ENCODE data around the gene GGNBP2.
"Not testable (repeated sequence)": the region's sequence is repeated elsewhere in the genome, so short reads cannot be mapped to it uniquely, and the experiment has no call there.

GGNBP2 gene, protein sequence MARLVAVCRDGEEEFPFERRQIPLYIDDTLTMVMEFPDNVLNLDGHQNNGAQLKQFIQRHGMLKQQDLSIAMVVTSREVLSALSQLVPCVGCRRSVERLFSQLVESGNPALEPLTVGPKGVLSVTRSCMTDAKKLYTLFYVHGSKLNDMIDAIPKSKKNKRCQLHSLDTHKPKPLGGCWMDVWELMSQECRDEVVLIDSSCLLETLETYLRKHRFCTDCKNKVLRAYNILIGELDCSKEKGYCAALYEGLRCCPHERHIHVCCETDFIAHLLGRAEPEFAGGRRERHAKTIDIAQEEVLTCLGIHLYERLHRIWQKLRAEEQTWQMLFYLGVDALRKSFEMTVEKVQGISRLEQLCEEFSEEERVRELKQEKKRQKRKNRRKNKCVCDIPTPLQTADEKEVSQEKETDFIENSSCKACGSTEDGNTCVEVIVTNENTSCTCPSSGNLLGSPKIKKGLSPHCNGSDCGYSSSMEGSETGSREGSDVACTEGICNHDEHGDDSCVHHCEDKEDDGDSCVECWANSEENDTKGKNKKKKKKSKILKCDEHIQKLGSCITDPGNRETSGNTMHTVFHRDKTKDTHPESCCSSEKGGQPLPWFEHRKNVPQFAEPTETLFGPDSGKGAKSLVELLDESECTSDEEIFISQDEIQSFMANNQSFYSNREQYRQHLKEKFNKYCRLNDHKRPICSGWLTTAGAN

DNA sequence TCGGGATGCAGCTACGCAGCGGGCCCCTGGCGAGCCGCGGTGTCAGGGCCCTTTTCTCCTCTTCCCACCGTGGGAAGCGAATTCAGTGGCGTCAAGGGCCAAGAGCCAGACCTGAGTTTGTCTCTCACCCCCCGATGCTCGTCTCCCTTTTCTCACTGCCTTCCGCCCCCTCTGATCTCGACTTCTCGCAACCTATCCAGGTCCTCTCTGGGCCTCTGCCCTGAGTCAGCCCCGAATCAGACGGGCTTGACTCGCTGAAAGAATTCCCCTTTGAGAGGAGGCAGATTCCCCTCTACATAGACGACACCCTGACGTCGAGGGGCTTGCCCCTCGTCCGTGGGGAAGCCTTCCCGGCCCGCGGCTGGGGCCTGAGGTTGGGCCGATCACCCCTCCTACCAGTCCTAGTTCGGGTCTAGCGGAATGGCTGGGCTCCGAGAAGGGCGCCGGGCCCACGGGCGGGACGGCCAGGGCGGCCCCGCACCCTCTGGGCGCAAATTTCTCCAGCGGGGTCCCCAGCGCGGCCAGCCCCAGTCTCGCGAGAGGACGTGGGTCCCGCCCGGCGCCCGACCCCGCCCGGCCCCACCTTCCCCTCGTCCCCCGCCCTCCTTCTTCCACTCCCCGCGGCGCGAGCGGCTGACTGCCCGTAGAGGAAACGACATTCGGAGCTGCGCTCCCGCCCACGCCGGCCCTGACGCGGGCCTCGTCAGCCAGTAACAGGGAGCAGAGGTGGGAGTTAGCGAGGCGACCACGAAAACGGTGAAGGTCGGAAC is at the start of gene GGNBP2:
Gene GGNBP2, plus strand, starts transcription at position 613 of the 770 bp plus-strand sequence. CDS start 806 bp downstream, outside the sequence.
- peak within 1 kb of the TSS; percentile 85 for H3K4me3 ChIP-seq (ENCODE audit: low read depth, low read length)

DNA sequence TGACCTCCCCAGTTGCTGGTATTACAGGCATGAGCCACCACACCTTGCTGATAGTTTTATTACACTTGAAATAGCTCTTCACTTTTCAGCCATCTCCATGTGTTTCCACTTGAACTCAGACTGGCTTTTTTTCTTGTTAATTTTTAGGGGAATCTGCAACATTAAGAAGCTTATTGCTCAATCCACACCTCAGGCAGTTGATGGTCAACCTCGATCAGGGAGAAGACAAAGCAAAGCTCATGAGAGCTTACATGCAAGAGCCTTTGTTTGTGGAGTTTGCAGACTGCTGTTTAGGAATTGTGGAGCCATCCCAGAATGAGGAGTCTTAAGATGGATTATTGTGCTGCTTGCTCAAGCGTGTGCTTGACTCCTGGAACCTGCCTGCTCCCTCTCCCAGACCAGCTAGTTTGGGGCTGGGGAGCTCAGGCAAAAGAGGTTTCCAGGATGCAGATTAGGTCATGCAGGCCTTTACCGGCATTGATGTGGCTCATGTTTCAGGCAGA is 49.6 kb upstream of the GGNBP2 start:
- H3K4me3 ChIP-seq (ENCODE audit: low read depth, low read length), result no peak overlapping the region

DNA sequence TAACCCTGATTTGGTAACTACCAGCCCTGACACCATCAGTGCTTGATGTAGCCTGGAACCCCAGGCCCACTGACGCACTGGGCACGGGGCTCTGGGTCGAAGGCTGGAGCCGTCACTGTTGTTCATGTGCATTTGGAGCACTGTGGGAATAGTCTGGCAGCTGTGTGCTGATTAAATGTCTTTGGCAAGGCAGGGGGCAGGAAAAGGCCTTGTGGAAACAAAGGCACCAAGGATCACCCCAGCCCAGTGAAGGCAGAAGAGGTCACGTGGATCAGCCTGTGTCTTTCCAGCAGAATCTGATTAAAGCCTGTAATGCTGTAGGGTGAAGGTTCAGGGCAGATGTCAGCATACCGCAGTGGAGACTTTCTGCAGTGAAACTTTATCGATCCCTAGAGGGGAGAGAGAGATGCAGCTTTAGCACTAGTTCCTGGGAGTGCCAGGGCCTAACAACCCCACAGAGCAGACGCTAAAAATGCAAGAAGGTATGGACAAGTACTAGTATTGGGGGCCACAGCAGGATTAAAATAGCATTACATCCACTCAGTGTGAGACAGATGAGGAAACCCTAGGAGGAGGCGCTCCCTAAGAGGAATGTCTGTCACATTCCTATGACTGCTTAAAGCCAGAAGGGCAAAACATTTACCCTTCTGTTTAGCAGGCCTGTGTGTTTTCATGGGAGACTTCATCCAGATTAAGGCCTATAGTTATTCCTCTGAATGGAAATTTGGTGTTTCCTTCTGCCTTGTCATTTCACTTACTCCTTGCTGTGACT is 48.5 kb upstream of the GGNBP2 start:
- H3K4me3 ChIP-seq (ENCODE audit: low read depth, low read length), result no peak overlapping the region

DNA sequence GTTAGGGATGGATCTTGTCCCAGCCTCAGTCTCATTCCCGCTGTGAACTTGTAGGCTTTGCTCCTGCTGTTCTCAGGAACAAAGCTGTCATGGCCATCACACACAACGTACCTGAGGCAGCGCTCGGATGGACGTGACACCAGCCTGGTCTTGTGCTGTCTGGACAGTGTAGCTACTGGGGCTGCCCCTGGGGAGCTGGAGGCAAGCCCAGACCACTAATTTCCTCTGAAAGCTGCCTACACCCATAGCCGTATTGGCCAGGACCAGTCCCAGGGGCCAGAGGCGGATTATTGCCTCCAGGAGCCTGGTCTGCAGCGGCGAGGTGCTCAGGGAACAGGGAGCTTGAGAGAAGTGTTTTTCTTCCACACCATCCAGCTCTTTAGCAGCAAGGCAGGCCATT is 46.6 kb upstream of the GGNBP2 start:
- no peak overlapping the region for H3K4me3 ChIP-seq (ENCODE audit: low read depth, low read length)

DNA sequence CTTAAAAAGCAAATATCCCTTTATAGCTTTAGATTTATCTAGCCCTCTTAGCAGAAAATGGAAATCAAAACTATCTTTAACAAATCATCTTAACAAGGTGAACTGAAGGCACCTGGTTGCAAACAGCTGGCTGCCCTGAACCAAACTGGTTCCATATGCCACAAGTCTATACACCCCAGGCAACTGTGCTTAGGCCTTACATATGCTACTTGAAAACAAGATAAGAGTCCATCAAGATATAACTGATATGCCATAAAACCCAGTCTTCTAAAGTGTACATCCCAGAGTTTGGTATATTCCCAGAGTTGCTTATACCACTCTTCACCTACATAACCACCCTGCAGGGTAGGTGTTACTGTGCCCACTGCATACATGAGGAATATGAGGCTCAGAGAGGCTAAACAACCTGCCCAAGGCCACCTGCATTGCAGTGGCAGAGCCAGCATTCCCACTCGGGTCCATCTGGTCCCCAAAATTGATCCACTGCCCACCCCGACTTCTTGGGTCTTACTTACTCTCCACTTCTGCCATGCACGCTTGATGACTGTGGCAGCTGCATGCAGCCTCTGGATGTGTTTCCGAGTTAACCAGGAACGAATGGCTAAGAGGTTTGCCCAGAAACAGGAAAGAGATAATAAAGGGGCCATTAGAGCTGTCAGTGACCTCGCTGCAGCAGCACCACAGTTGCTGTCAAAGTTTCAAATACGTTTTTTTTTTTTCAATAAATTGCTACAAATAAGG is 46.0 kb upstream of the GGNBP2 start:
- no peak overlapping the region for H3K4me3 ChIP-seq (ENCODE audit: low read depth, low read length)

DNA sequence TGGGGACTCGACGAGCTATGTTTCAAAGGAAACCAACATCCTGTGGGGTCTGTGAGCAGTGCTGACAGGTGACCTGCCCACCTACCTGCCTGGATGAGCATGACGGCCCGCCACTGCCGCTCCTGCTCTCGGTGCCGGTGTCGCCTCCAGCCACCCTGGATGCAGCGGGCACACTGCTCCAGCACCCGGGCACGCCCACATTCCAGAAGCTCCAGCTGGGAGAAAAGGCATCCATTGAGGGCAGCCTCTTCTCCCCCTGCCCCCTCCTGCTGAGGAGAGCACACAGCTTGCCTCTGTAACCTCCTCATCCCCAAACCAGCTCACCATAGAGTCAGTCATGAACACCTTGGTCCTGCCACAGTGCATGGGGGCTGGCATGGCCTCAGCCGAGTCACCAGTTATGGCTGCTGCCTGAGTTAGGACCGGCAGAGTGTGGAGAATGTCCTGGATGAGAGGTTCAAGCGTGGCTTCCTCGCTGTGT is 43.9 kb upstream of the GGNBP2 start:
- H3K4me3 ChIP-seq (ENCODE audit: low read depth, low read length), result no peak overlapping the region

DNA sequence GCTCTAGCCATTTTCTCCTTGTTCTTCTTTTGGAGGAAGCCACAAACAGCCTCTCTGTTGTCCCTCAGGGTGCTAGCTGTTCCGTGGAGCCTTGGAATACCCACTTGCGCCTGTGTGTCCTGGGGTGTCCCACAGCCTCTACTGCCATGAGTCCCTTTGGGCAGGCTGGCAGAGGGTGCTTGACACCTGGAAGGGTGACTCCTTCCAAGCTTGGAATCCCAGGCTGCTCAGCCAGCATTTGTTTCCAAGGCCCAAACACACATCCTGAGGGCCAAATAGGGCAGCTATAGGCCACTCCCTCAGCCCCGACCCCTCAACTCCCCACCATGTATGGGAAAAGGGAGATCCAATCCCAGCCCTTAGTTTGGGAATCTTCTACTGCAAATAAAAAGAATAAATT is 43.4 kb upstream of the GGNBP2 start:
- H3K4me3 ChIP-seq (ENCODE audit: low read depth, low read length), result no peak overlapping the region

DNA sequence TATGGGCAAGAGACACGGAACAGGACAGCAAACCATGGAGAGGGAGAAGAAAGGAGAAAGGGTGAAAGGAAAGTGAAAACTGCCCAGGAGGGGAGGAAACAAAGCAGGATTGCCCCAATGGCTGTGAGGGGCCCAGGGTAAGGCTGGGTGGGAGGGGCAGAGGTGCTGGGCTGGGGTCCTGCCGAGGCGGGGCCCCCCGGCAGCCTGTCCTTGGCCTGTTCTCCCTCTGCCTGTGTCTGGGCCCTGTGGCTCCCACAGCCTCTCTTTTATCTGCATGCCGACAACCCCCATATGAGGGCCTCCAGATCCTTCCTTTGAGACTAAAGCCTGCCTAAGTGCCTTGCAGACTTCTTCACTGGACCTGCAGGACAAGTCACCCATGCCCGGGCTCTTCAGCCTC is 42.8 kb upstream of the GGNBP2 start:
- no peak overlapping the region for H3K4me3 ChIP-seq (ENCODE audit: low read depth, low read length)

DNA sequence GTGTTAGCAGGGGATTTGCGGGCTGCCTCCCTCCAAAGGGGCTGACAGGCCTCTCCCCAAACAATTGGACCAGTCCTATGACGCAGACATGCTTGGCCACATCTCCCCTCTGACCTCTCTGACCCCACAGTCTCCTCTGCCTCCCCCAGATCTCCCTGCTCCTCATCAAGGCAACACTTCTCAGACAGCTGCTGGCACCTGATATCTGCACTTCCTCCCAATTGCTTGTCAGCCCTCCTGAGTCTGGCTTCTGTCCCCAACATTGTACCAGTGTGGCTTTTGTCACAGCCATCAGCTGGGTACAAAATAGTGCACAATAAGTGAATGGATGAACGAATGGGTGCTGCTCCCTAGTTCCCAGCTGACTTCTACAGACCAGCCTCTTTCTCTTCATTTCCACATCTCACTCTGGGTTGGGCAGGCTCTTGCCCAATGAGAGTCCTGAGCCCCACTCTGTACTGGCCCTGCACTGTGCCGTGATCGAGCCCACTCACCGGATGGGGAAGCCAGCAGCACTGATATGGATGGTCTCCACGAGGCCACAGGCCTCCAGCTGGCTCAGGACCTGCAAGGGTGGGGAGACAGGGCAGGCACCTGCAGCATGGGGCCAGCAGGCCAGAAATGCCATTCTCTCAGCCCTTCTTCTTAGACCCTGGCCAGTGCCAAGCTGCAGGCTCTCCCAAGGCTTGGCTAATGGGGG is 41.1 kb upstream of the GGNBP2 start:
- H3K4me3 ChIP-seq (ENCODE audit: low read depth, low read length), result no peak overlapping the region

DNA sequence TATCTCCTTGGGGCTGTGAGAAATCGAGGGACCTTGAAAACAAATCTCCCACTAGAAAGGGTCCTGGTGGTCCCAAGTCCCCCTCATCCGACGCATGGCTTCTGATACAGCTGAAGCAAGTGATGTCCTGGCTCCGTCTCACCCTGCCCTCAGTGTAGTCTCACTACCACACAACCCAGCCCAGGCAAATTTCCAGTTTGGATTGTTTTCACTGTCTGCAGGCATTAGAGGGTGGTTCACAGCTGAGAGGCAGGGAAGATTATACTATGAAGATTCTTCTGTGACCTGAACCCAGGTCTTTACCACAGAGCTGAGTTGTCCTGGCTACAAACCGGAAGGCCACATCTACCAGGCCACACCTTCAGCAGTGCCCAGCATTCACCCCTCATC is 40.6 kb upstream of the GGNBP2 start:
- H3K4me3 ChIP-seq (ENCODE audit: low read depth, low read length), result no peak overlapping the region

DNA sequence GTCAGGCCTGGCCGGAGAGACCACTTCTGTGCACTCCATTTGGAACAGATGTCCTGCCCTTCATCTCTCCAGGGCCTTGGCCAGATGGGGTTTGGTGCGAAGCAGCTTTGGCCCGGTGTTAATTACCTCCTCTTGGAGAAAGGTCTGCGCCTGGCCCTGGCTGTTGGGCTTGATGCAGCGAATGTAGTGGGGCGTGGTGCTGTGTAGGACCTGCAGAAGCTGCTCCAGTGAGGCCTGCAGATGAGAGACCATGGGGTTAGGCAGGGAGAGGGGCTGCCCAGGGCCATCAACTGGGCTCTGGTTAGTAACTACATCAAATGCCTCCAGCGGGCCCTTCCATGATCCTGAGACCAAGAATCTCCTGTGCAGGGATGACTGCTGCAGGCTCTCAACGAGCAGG is 39.5 kb upstream of the GGNBP2 start:
- no peak overlapping the region for H3K4me3 ChIP-seq (ENCODE audit: low read depth, low read length)

DNA sequence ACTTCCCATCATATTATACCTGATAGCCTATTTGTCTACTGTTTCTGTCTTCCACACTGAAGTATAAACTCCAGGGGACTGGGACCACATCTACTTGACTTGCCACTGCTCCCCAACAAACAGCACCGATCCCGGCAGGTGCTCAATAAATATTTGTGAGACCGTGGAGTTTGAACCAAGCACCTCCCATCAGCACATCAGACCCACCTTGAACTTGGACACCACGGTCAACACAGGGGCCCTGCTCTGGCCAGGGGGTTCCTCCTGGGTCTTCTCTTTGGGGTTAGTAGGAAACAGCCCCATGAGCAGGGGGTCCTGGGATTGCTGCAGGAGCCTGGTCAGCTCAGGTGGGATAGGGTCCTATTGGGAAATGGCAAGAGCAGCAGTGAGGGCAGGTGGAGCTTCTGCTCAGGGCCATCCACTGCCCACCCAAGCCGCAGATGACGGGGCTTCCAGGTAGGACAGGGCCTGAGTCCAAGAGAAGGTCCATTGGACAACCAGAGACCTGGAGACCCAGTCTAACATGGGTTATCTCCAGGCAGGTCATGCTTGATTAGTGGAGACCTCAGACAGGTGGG is 38.4 kb upstream of the GGNBP2 start:
- no peak overlapping the region for H3K4me3 ChIP-seq (ENCODE audit: low read depth, low read length)

DNA sequence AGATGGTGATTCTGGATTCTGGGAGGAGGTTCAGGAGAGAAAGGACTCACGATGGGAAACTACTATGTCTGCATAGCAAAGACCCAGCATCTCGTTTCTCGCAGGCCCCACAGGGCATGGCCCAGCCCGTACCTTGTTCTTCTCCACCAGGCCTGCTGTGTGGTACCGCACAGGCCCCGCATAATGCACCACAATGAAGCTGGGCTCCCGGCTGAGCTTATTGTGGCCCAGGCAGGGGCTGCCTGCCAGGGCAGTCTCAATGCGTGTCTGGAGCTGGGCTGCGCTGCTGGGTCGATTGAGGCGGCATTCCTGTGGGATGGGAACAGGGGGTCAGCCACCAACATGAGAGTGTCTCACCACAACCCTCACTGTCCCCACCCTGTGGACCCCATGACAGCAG is 37.9 kb upstream of the GGNBP2 start:
- no peak overlapping the region for H3K4me3 ChIP-seq (ENCODE audit: low read depth, low read length)

DNA sequence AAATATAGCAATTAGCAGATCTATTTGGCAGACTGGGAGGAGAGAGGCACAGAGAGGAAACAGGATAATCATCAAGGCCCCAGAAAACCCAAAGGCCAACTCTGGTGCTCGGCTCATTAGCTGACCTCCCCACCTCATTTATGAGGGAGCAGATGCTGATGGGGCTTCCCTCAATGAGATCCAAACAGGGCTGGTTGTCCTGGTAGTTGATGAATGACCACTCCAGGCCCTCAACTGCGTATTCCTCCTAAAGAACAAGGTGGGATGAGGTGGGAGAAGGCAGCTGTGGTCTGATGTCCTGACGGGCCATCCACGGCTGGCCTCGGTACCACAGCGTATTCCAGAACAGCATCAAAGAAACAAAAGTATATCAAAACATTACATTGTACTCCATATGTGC is 37.5 kb upstream of the GGNBP2 start:
- H3K4me3 ChIP-seq (ENCODE audit: low read depth, low read length), result no peak overlapping the region

DNA sequence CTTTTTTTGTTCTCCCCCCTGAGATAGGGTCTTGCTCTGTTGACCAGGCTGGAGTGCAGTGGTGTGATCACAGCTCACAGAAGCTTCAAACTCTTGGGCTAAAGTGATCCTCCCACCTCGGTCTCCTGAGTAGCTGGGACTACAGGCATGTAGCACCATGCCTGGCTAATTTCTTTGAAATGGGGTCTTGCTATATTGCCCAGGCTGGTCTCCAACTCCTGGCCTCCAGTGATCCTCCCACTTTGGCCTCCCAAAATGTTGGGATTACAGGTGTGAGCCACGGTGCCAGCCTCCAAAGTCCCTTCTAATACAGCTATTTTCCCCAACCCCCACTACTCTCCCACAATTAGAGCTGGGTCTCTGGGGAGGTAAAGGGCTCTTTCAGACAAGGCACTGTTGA is 36.3 kb upstream of the GGNBP2 start:
- H3K4me3 ChIP-seq (ENCODE audit: low read depth, low read length), result not testable (repeated sequence)

DNA sequence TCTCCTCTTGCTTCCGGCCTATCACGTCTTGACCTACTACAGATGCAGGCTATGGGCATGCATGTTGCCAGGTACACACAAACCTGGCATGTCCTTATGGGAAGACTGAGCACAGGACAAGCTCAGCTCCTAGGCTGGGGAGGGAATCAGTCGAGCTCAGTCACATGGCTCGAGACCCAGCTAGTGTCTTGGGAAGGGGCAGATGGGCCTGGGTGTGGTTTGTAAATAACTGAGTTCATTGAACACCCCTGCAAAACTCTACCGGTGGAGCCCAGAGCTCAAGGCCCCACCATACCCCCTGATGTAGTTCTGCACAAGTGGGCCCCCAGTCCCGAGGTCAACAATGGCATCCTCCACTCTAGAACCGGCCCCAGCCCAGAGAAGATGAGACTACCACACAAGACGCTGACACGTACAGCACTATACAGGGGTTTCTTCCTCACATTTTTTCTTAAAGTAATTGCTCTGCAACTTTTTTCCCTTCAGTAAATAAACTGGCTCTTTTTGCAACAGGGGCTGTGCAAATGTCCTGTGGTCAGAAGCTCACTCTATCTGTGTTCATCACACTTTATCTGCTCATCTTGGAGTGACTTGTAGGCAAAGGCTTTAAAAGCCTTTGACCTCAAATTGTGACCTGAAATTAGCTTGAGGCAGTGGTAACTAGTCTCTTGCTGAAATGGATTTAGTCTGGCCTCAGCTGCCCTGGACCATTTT is 35.3 kb upstream of the GGNBP2 start:
- H3K4me3 ChIP-seq (ENCODE audit: low read depth, low read length), result no peak overlapping the region

DNA sequence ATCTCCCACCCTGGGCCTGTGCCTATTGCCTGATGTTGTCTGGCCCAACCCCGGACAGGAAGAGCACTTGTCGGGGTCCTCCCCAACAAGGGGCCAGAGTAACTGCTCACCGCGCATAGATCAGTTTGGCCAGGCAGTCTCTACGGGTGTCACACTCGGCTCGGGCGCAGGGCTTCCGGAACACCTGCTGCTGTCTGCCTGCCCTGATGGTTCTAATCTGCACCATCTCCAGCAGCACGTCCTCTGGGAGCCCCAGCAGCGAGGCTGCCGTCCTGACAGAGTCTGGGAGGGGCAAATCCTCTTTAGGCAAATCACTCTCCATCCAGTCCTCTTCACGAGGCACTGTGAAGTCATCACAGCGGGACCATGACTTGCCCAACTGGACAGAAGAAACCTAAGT is 34.1 kb upstream of the GGNBP2 start:
- no peak overlapping the region for H3K4me3 ChIP-seq (ENCODE audit: low read depth, low read length)

DNA sequence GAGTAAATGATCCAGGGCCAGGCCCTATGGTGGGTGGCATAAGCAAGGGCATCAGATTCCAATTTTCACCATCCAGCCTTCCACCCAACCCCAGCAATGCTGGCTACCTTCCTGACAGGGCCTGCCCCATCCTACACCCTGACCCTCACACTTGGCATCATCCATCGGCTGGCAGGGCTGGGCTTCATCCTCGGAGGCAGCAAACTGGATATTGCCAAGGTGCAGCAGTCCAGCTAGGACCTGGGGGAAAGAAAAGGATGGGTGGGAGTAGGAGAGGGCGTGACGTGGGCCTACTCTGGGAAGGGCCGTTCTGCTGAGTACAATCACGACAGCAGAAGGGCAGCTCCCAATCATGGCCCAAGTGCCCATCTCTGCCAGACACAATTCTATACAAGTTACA is 33.5 kb upstream of the GGNBP2 start:
- H3K4me3 ChIP-seq (ENCODE audit: low read depth, low read length), result no peak overlapping the region

Data from iPS-11a (cell line).